ENCODE results near the gene HOXD3.

Gene HOXD3

GRCh38 chr2:176182671-176183070 is 25.6 kb downstream of the HOXD3 start:
- Mint-ChIP-seq H3K4me1 (ENCODE audit: low read depth) (peaks cover 6% of the 10 kb centered on the region), H3K36me3 (ENCODE audit: low read depth) (peaks cover 3% of the 10 kb centered on the region), H3K27ac (no peak overlapping the region), H3K9me3 (no peaks in the 10 kb centered on the region), H3K27me3 (peaks cover 87% of the 10 kb centered on the region), H3K4me3 (no peak overlapping the region)

GRCh38 chr2:176184749-176185148 is 27.6 kb downstream of the HOXD3 start:
- no peaks in the 10 kb centered on the region for H3K9me3 Mint-ChIP-seq
- no peak overlapping the region for H3K27ac Mint-ChIP-seq
- peaks cover 3% of the 10 kb centered on the region for H3K36me3 Mint-ChIP-seq (ENCODE audit: low read depth)
- peaks cover 79% of the 10 kb centered on the region for H3K27me3 Mint-ChIP-seq
- H3K4me3 Mint-ChIP-seq = no peak overlapping the region
- H3K4me1 Mint-ChIP-seq (ENCODE audit: low read depth) = peaks cover 17% of the 10 kb centered on the region

- peaks cover 78% of the 10 kb centered on the region for H3K27me3 Mint-ChIP-seq
- H3K4me3 Mint-ChIP-seq = no peak overlapping the region
- no peaks in the 10 kb centered on the region for H3K9me3 Mint-ChIP-seq
- no peak overlapping the region for H3K27ac Mint-ChIP-seq
- peaks cover 20% of the 10 kb centered on the region for H3K4me1 Mint-ChIP-seq (ENCODE audit: low read depth)
- peaks cover 3% of the 10 kb centered on the region for H3K36me3 Mint-ChIP-seq (ENCODE audit: low read depth)
These were observed 28.9 kb downstream of the HOXD3 start for GRCh38 chr2:176186024-176186423.

GRCh38 chr2:176187200-176187898 is 30.2 kb downstream of the HOXD3 start:
- H3K4me3 Mint-ChIP-seq = peak overlapping the region; percentile 87
- peaks cover 81% of the 10 kb centered on the region for H3K27me3 Mint-ChIP-seq
- H3K36me3 Mint-ChIP-seq (ENCODE audit: low read depth) = peaks cover 3% of the 10 kb centered on the region
- no peak overlapping the region for H3K27ac Mint-ChIP-seq
- H3K9me3 Mint-ChIP-seq = no peaks in the 10 kb centered on the region
- peaks cover 20% of the 10 kb centered on the region for H3K4me1 Mint-ChIP-seq (ENCODE audit: low read depth)

GRCh38 chr2:176187899-176188773 is 31.0 kb downstream of the HOXD3 start, which contains the start of gene HOXD1:
Gene HOXD1, plus strand, starts transcription at chr2:176188668. Its CDS starts 134 bp downstream, at chr2:176188802.
- Mint-ChIP-seq H3K9me3 (no peaks in the 10 kb centered on the region), H3K36me3 (ENCODE audit: low read depth) (peaks cover 3% of the 10 kb centered on the region), H3K27me3 (peaks cover 81% of the 10 kb centered on the region), H3K4me3 (peak within 1 kb of the TSS; percentile 87), H3K27ac (no peak within 1 kb of the TSS), H3K4me1 (ENCODE audit: low read depth) (peaks cover 20% of the 10 kb centered on the region)

GRCh38 chr2:176188774-176189680 is 31.9 kb downstream of the HOXD3 start:
- Mint-ChIP-seq H3K27me3 (peaks cover 81% of the 10 kb centered on the region), H3K9me3 (no peaks in the 10 kb centered on the region), H3K27ac (no peak overlapping the region), H3K4me3 (peak overlapping the region; percentile 41), H3K4me1 (ENCODE audit: low read depth) (peaks cover 20% of the 10 kb centered on the region), H3K36me3 (ENCODE audit: low read depth) (peaks cover 3% of the 10 kb centered on the region)

- Mint-ChIP-seq H3K4me1 (ENCODE audit: low read depth) (peaks cover 20% of the 10 kb centered on the region), H3K9me3 (no peaks in the 10 kb centered on the region), H3K27ac (no peak overlapping the region), H3K4me3 (peak overlapping the region; percentile 41), H3K36me3 (ENCODE audit: low read depth) (peaks cover 3% of the 10 kb centered on the region), H3K27me3 (peaks cover 81% of the 10 kb centered on the region)
These were observed 32.9 kb downstream of the HOXD3 start for GRCh38 chr2:176189681-176190641.

GRCh38 chr2:176192351-176192750 is 35.2 kb downstream of the HOXD3 start:
- Mint-ChIP-seq H3K27me3 (peaks cover 77% of the 10 kb centered on the region), H3K27ac (no peak overlapping the region), H3K4me3 (no peak overlapping the region), H3K36me3 (ENCODE audit: low read depth) (no peaks in the 10 kb centered on the region), H3K4me1 (ENCODE audit: low read depth) (peaks cover 18% of the 10 kb centered on the region), H3K9me3 (no peaks in the 10 kb centered on the region)

- Mint-ChIP-seq H3K9me3 (no peaks in the 10 kb centered on the region), H3K4me1 (ENCODE audit: low read depth) (peaks cover 11% of the 10 kb centered on the region), H3K4me3 (no peak overlapping the region), H3K36me3 (ENCODE audit: low read depth) (no peaks in the 10 kb centered on the region), H3K27ac (no peak overlapping the region), H3K27me3 (peaks cover 75% of the 10 kb centered on the region)
These were observed 35.9 kb downstream of the HOXD3 start for GRCh38 chr2:176193048-176193447.

GRCh38 chr2:176199902-176200301 is 42.8 kb downstream of the HOXD3 start:
- no peak overlapping the region for H3K27ac Mint-ChIP-seq
- no peak overlapping the region for H3K4me3 Mint-ChIP-seq
- H3K4me1 Mint-ChIP-seq (ENCODE audit: low read depth) = no peaks in the 10 kb centered on the region
- no peaks in the 10 kb centered on the region for H3K9me3 Mint-ChIP-seq
- peaks cover 49% of the 10 kb centered on the region for H3K27me3 Mint-ChIP-seq
- no peaks in the 10 kb centered on the region for H3K36me3 Mint-ChIP-seq (ENCODE audit: low read depth)

GRCh38 chr2:176200971-176201370 is 43.9 kb downstream of the HOXD3 start:
- Mint-ChIP-seq H3K4me1 (ENCODE audit: low read depth) (no peaks in the 10 kb centered on the region), H3K27me3 (peaks cover 41% of the 10 kb centered on the region), H3K4me3 (no peak overlapping the region), H3K9me3 (no peaks in the 10 kb centered on the region), H3K27ac (no peak overlapping the region), H3K36me3 (ENCODE audit: low read depth) (no peaks in the 10 kb centered on the region)

GRCh38 chr2:176202491-176202890 is 45.4 kb downstream of the HOXD3 start:
- no peaks in the 10 kb centered on the region for H3K36me3 Mint-ChIP-seq (ENCODE audit: low read depth)
- no peaks in the 10 kb centered on the region for H3K4me1 Mint-ChIP-seq (ENCODE audit: low read depth)
- no peaks in the 10 kb centered on the region for H3K9me3 Mint-ChIP-seq
- H3K27me3 Mint-ChIP-seq = peaks cover 32% of the 10 kb centered on the region
- H3K27ac Mint-ChIP-seq = no peak overlapping the region
- H3K4me3 Mint-ChIP-seq = no peak overlapping the region

GRCh38 chr2:176205126-176205525 is 48.0 kb downstream of the HOXD3 start:
- Mint-ChIP-seq H3K9me3 (no peaks in the 10 kb centered on the region), H3K27ac (no peak overlapping the region), H3K36me3 (ENCODE audit: low read depth) (no peaks in the 10 kb centered on the region), H3K4me3 (no peak overlapping the region), H3K4me1 (ENCODE audit: low read depth) (no peaks in the 10 kb centered on the region), H3K27me3 (peaks cover 29% of the 10 kb centered on the region)

- Mint-ChIP-seq H3K4me3 (no peak overlapping the region), H3K9me3 (no peaks in the 10 kb centered on the region)
These were observed 49.0 kb downstream of the HOXD3 start for GRCh38 chr2:176206136-176206535.

More at GRCh38 chr2:176206136-176206535, 49.0 kb downstream of the HOXD3 start:
- no peaks in the 10 kb centered on the region for H3K4me1 Mint-ChIP-seq (ENCODE audit: low read depth)
- H3K27ac Mint-ChIP-seq = no peak overlapping the region
- H3K27me3 Mint-ChIP-seq = peaks cover 32% of the 10 kb centered on the region
- no peaks in the 10 kb centered on the region for H3K36me3 Mint-ChIP-seq (ENCODE audit: low read depth)
